Ecto neural progenitor cell (in vitro differentiated cells): Measurements from ENCODE around the gene MRPL39.

Experiments
- DNase-seq: peaks from one replicate; pipeline ENCODE4 v3.0.0-alpha.2; 2018; ENCODE audit warnings: low spot score

MRPL39 gene

DNA sequence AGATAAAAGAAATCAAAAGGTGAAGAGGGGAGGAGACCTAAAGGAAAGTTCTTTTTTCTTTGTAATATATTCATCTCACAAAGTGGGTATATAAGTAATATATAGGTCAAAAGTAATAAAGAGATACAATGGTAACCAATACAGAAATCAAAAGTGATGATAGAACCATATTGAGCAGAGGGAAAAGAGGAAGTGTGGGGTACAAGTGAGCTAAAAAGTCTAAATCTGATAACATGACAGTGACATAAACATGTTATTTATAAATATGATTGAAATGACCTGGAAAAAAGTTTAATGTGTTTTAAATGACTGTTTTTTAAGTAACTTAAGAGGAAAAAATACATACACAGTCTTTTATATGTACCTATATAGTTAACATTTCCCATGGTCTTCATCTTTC is 70.5 kb downstream of the MRPL39 start:
- no peak for DNase-seq

GRCh38 chr21:25535849-25536248 is 71.4 kb downstream of the MRPL39 start:
- DNase-seq: no peak
